CD1c-positive myeloid dendritic cell (primary cell): ENCODE results near the gene MARCHF3.
"Not testable (repeated sequence)": the region's sequence is repeated elsewhere in the genome, so short reads cannot be mapped to it uniquely, and the experiment has no call there.

ENCODE experiments used
- DNase-seq: peaks from one replicate; pipeline ENCODE4 v3.0.0-alpha.2; 2016; ENCODE audit errors: extremely low spot score

MARCHF3 gene

DNA sequence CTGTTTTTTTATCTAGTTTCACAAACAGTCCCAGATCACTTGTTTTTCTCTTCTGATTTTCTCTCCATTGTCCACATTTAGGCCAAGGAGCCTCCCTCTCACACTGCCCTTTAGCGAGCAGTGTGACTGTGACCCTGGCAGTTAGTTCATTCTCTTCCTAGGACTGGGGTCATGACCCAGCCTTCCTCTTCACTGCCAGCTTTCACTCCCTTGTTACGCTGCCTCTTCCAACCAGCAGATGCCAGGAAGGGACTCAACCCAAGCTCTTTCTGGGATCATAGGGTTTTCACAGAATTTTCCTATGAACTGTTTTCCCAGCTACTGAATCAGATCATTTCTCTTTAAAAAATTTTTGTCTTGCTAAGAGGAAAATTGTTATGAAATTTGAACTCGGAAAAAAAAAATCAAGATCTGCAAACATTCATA is 182.5 kb downstream of the MARCHF3 start:
- no peak for DNase-seq

DNA sequence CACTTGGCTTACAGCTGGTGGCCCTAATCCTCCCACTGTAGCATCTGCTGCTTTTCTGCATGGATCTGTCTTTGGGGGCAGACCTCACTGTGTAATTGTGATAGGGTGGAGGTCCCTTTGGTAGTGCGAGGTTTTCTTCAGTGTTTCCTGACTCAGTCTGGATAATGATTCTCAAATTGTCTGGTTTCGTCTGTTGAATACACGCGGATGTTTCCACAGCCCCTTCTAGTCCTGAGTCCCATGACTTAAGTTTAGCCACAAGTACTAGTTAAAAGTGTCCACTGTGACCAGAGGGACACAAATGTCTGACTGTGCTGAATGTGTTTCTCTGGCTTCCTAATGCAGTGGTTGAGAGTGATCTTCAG is 182.9 kb downstream of the MARCHF3 start:
- no peak for DNase-seq

DNA sequence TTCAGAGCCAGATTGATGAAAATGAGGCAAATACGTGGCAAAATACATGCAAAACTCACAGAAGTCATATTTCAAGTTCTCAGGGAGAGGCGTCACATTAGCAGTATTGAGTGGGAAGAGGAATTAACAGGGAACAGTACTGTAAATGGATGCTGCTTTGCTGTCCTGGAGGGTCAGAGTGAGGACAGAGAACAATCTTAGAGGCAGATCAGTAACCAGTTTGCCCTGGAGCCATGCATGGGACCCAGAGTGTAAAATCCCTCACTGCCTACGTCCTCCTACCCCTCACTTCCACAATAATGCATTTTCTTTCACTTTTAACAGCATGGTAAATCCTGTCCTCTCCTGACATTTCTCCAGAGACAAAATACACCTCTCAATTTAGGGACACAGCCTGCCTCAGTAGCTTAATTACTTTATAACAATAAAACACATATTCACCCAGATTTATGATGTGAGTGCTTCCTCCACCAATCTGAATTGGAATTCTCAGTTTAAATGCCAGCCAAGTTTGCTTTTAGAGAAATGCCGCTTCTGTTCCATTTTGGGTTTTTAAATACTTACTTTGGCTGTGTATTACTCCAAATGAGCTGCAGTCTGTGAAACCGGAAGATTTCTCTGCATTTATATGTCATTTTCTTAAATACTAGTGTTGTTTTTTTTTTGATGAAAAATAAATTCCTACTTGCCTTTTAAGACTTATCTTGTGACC is 183.5 kb downstream of the MARCHF3 start:
- DNase-seq = no peak

DNA sequence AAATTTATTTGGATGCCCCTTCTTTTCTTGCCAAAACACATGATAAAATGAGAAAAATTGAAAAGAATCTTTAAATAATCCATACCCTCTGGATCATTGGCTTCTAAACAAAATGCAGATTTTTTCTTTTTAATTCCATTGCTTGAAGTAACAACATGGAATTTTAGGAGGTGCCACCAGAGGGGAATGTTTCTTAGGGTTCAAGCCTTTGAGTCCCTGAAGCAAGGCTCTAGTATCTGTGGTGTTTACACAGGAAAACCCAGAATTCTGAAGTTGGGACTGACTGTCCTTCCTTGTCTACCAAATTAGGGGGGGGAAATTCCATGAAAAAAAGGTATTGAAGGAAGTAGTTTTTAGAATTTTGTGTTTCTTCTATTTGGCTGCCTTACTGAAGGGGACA is 184.0 kb downstream of the MARCHF3 start:
- no peak for DNase-seq

DNA sequence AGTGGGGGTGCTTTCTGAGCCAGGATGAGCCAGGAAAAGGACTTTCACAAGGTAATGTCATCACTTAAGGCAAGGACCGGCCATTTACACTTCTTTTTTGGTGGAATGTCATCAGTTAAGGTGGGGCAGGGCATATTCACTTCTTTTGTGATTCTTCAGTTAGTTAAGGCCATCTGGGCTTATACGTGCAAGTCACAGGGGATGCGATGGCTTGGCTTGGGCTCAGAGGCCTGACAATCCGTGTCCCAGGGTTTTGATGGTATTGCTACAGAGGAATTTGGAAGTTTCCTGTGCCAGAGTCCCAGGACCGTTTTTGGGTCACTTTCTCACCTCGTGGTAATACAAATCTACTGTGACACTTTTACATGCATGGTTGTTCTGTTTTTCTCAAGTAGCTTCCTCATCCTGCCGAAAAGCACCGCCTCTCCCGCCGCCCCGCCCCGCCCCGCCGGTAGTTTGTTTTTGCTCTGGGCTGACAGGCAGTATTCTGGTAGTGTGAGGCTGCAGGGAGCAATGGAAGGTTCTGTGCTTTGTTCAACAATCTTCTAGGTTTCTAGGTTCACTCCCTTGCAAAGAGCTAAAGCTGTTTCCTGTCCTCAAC is 184.8 kb downstream of the MARCHF3 start:
- DNase-seq = peak; percentile 59

DNA sequence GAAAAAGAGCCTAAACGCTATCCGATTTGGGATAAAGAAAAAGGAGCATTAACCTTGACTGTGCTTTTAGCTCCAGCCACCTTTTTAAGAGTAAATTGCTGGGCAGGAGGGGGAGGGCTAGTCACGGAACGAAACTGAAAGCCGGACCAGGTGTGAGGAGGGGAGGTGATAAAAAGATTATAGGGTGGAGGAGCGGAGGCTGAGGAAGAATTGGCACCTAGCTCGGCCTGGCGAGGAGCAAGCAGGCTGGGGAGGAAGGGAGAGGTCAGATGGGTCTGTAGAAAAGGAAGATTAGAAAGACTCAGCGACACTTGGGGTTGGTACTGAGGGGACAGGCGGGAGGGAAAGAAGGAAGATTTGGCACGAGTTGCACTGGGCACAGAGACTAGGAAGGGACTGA is 187.0 kb downstream of the MARCHF3 start:
- DNase-seq = not testable (repeated sequence)

DNA sequence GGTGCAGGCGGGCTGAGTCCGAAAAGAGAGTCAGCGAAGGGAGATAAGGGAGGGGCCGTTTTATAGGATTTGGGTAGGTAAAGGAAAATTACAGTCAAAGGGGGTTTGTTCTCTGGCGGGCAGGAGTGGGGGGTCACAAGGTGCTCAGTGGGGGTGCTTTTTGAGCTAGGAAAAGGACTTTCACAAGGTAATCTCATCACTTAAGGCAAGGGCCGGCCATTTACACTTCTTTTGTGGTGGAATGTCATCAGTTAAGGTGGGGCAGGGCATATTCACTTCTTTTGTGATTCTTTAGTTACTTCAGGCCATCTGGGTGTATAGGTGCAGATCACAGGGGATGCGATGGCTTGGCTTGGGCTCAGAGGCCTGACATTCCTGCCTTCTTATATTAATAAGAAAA is 191.0 kb downstream of the MARCHF3 start:
- DNase-seq = not testable (repeated sequence)

DNA sequence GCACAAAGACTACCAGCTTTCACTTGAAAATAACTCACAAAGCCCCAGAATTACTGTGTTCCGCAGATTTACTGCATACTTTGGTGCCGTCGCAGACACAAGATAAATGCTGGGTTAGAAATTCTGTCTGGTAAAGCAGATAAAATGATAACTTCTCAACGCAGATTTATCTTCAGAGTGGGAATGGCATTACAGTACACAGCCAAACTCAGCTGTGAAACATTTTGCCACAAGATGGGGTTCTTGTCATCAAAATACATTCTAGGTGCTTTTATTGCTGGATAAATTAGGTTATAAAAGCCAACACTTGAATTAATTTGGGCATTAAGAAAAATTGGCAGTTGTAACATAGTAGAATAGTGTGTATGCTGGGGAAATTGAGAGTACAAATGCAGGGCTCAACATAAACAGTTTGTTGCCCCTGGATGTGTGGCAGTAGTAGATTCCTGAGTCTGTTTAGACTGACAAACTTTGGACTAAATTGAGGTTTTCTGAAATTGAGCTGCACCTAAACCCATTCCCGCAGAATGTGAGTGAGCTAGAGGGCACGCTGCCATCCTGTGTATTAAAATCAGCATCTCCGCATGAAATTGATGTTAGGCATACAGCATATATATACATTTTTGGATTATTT is 192.3 kb downstream of the MARCHF3 start:
- DNase-seq = no peak

DNA sequence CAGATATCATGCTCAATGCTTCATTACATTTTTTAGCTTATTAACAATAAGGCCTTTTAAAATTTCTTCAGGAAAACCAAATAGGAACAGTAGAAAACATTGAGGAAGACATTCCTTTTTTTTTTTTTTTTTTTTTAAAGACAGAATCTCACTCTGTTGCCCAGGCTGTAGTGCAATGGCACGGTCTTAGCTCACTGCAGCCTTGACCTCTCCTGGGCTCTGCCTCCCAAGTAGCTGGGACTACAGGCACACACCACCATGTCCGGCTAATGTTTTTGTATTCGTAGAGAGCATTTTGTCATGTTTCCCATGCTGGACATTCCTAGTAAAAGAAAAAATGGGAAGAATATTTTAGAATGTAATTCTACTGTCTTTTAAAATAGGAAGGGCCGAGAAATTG is 193.1 kb downstream of the MARCHF3 start:
- DNase-seq = no peak

DNA sequence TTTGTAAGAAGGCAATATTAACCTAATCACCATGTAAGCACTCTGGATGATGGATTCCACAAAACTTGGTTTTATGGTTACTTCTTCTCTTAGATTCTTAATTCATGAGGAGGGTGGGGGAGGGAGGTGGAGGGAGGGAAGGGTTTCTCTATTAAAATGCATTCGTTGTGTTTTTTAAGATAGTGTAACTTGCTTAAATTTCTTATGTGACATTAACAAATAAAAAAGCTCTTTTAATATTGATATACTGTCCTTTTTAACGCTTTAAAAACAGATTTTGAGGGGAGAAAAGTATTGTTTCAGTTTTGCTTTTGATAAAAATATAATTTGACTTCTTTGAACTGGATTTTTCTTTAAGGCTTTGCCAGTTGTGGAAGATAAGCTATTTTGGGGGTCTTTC is 193.6 kb downstream of the MARCHF3 start:
- no peak for DNase-seq

DNA sequence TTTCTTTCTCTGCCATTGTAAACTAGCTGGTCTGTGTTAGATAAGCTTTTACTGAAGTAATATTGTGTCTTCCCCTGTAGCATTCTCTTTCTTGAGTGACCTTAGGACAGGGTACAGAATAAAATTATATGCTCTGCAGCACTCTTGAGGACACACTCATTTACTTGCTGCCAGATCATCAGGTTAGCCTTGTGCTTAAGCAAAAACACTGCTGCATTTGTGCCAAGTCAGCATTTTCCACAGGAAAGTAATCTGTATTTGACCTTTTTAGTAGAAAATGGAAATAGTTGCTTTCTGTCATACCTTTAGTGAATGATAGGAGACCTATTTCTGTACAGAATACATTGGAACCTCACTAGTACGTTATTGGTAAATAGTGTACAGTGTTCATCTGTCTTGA is 199.2 kb downstream of the MARCHF3 start:
- no peak for DNase-seq

DNA sequence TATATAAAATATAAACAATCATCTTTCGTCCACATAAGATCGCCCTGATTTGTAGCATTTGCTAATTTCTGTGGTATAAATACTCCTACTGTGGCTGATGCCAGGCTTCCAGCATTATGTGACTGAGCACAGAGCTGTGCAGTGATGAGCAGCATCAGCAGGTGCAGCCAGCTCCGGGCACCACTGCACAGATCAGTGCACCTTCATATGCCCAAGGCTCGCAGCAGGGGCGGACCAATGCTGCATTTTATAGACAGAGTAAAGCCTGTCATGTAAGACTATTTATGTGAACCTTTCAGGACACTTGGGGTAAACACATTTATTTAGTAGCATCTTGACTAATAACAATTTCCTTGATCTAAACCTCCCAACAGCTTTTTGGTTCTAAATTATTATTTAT is 200.3 kb downstream of the MARCHF3 start:
- no peak for DNase-seq

DNA sequence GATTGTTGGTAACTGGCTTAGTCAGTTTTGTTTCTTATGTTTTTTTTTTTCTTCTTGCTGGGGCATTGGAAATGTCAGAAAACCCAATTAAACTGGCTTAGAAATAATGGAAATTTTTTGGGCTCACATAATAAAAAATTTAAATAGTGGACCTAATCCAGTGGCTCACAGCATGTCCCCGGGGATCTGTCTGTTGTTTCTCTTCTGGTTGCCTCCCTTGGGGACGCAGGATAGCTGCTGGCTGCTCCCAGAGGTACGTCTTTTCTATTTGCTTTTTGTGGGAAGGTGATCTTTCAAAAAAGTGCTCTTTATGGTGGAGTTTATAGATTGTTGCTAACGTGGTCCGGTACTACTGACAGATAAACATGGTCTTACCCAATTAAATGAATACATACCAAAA is 201.3 kb downstream of the MARCHF3 start:
- no peak for DNase-seq

DNA sequence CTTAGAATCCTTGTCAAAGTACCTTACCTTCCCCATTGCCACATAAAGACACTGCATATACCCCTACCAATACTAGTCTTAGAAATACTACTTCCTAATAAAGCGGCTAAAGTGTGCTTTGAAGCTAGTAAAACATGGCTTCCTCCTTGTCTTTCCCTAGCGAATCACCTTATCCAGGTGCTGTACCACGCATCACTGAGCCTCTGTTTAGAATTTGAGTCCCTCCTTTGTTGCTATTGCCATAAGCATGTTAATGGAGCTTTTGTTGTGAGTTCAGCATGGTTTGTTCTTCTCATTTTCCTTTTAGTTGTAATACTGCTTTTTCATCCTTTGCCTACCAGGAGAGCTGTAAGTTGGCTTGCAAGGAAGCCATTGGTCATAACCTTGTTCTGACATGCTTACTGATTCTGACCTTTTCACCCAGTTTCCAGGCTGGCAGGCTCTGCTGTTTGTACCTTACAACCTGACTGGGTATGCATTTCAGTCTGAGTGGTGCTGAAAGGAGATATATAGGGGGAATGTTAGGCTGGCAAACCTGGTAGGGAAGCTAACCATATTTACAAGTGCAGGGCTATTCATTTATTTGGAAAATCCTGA is 203.6 kb downstream of the MARCHF3 start:
- no peak for DNase-seq

DNA sequence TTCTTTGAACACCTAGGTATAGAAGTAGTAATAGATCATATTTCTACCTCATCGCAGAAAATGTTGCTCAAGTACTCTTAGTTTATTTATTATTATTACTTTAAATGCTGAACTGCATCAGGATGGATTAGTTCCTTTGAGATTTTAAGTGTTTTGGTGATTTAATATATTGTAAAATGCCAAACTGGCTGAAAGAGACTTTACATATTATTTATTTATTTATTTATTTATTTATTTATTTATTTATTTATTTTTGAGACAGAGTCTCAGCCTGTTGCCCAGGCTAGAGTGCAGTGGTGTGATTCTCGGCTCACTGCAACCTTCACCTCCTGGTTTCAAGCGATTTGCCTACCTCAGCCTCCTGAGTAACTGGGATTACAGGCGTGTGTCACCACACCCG is 211.1 kb downstream of the MARCHF3 start:
- no peak for DNase-seq

DNA sequence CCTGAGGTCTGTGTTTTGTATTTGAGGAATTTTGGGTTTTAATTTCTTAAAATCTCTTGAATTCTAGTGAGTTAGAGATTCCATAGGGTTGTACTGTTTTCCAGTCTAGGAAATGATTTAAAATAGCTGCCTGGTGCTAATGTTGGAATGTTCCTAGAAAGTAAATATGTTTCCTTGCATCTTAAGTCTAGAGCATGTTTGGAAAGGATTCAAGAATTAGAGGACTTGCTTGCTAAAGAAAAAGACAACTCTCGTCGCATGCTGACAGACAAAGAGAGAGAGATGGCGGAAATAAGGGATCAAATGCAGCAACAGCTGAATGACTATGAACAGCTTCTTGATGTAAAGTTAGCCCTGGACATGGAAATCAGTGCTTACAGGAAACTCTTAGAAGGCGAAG is 211.6 kb downstream of the MARCHF3 start:
- no peak for DNase-seq
